Smooth muscle cell (in vitro differentiated cells): ENCODE results near the gene CYP19A1. TPM values are rescaled to one million over a fixed set of nuclear protein-coding genes. Genes with fewer than 3 reads are reported as not detected.

Experiments used
- DNase-seq: peaks from one replicate; lab custom pipeline; 2025; ENCODE audit not compliant: unreplicated experiment; lab: John Stamatoyannopoulos, UW
- H2AFZ ChIP-seq: fragments of 200-600 bp; sonication (generic); 2 replicates; pipeline ENCODE4 v1.6.0; 2016; ENCODE audit warnings: antibody characterized with exemption, low read depth, mild to moderate bottlenecking
- H3F3A ChIP-seq: fragments of 200-600 bp; sonication (generic); 2 replicates; pipeline ENCODE4 v1.6.0; 2017; ENCODE audit warnings: antibody characterized with exemption, low read depth
- H3K27ac ChIP-seq: fragments of 200-600 bp; sonication (generic); 2 replicates; pipeline ENCODE4 v1.5.1; 2016; ENCODE audit warnings: low read depth, mild to moderate bottlenecking
- H3K27me3 ChIP-seq: fragments of 200-600 bp; sonication (generic); 2 replicates; pipeline ENCODE4 v1.6.1; 2016; ENCODE audit warnings: low read depth, mild to moderate bottlenecking
- H3K36me3 ChIP-seq: fragments of 200-600 bp; sonication (generic); 2 replicates; pipeline ENCODE4 v1.5.1; 2016; ENCODE audit warnings: low read depth
- H3K4me1 ChIP-seq: fragments of 200-600 bp; sonication (generic); 2 replicates; pipeline ENCODE4 v1.5.1; 2016; ENCODE audit warnings: low read depth
- H3K4me2 ChIP-seq: fragments of 200-600 bp; sonication (generic); 2 replicates; pipeline ENCODE4 v1.6.0; 2016; ENCODE audit warnings: mild to moderate bottlenecking
- H3K4me3 ChIP-seq: fragments of 200-600 bp; sonication (generic); 2 replicates; pipeline ENCODE4 v1.5.1; 2016; ENCODE audit warnings: mild to moderate bottlenecking
- H3K79me2 ChIP-seq: fragments of 200-600 bp; sonication (generic); 2 replicates; pipeline ENCODE4 v1.6.0; 2016; ENCODE audit warnings: low read depth, mild to moderate bottlenecking
- H3K9ac ChIP-seq: fragments of 200-600 bp; sonication (generic); 2 replicates; pipeline ENCODE4 v1.6.0; 2016; ENCODE audit warnings: low read depth
- H3K9me3 ChIP-seq: fragments of 200-600 bp; sonication (generic); replicated peaks from 2 replicates; pipeline ENCODE4 v1.5.1; 2016; ENCODE audit warnings: low read depth
- H4K20me1 ChIP-seq: fragments of 200-600 bp; sonication (generic); 2 replicates; pipeline ENCODE4 v1.6.0; 2016; ENCODE audit warnings: low read depth
- WGBS: methylation state at CpG from one replicate; pipeline ENCODE4 v1.1.7; 2016; ENCODE audit warnings: low lambda C conversion rate; 5-methylcytosine and 5-hydroxymethylcytosine counted together
- polyA plus RNA-seq: library from polyadenylated mRNA; unstranded; fragments of >200 nt; fragmentation: Nextera tagmentation; extraction: Ambion mirVana; gene quantifications from 2 replicates; pipeline ENCODE4 v1.2.1, GENCODE V29; 2016
- total RNA-seq: library from RNA; depleted of rRNA; stranded (reverse); fragments of >200 nt; gene quantifications from 2 replicates; pipeline ENCODE4 v1.2.3, GENCODE V29; 2014
- TF ChIP-seq, protein P1 (sequence below): fragments of 200-600 bp; sonication (generic); IDR thresholded peaks from 2 replicates; pipeline ENCODE4 v1.5.1; 2017; ENCODE audit warnings: borderline replicate concordance, mild to moderate bottlenecking, antibody characterized with exemption; ENCODE audit not compliant: insufficient read depth, poor library complexity, severe bottlenecking

The CYP19A1 gene
- total and polyA plus RNA-seq, 2 experiments from 2014 or later: not detected

DNA sequence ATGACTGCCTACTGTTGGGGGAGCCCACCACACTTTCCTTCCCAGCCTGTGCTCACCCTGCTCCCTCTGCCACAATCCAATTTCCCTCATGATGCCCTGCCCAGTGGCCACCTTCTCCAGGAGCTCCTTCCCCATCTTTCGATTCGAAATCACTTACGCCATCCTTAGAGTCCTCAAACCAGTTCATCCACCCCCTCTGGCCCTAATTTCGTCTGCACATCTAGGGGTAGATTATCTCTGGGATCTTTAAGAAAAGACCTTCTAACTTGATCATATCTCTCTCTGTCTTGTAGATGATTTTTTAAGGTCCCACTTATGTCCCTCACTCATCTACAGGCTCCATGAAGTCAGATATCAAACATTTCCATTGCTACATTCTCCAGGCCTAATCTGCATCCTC, 17.1 kb downstream of the CYP19A1 start:
- 71% methylated on average over 4 of the region's 4 CpGs for WGBS
- H2AFZ ChIP-seq: no peak overlapping the region
- H3K9me3 ChIP-seq: no peaks in the 10 kb centered on the region
- DNase-seq: no peak
- H3K4me3 ChIP-seq: no peak overlapping the region
- H4K20me1 ChIP-seq: no peaks in the 10 kb centered on the region
- H3F3A ChIP-seq: no peaks in the 10 kb centered on the region
- H3K4me2 ChIP-seq: no peak overlapping the region
- H3K36me3 ChIP-seq: no peaks in the 10 kb centered on the region
- no peaks in the 10 kb centered on the region for H3K79me2 ChIP-seq
- no peak overlapping the region for H3K27ac ChIP-seq
- no peak overlapping the region for H3K9ac ChIP-seq
- H3K4me1 ChIP-seq: no peaks in the 10 kb centered on the region
- TF ChIP-seq, protein P1, sequence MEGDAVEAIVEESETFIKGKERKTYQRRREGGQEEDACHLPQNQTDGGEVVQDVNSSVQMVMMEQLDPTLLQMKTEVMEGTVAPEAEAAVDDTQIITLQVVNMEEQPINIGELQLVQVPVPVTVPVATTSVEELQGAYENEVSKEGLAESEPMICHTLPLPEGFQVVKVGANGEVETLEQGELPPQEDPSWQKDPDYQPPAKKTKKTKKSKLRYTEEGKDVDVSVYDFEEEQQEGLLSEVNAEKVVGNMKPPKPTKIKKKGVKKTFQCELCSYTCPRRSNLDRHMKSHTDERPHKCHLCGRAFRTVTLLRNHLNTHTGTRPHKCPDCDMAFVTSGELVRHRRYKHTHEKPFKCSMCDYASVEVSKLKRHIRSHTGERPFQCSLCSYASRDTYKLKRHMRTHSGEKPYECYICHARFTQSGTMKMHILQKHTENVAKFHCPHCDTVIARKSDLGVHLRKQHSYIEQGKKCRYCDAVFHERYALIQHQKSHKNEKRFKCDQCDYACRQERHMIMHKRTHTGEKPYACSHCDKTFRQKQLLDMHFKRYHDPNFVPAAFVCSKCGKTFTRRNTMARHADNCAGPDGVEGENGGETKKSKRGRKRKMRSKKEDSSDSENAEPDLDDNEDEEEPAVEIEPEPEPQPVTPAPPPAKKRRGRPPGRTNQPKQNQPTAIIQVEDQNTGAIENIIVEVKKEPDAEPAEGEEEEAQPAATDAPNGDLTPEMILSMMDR: no peak
- no peaks in the 10 kb centered on the region for H3K27me3 ChIP-seq

- no peaks in the 10 kb centered on the region for H3K36me3 ChIP-seq
- H3K27ac ChIP-seq: no peak overlapping the region
- no peaks in the 10 kb centered on the region for H3K27me3 ChIP-seq
- WGBS: 94% methylated on average over 2 of the region's 2 CpGs
- H3K4me2 ChIP-seq: no peak overlapping the region
- no peak overlapping the region for H3K4me3 ChIP-seq
- H3K9me3 ChIP-seq: no peaks in the 10 kb centered on the region
- no peak for DNase-seq
- H3K9ac ChIP-seq: no peak overlapping the region
- TF ChIP-seq, protein P1: no peak
- H3F3A ChIP-seq: no peaks in the 10 kb centered on the region
- no peaks in the 10 kb centered on the region for H4K20me1 ChIP-seq
- no peaks in the 10 kb centered on the region for H3K79me2 ChIP-seq
- no peak overlapping the region for H2AFZ ChIP-seq
- H3K4me1 ChIP-seq: no peaks in the 10 kb centered on the region
These were observed 17.6 kb downstream of the CYP19A1 start for GRCh38 chr15:51320843-51321242.

- H3K4me3 ChIP-seq: no peak overlapping the region
- H3K4me1 ChIP-seq: no peaks in the 10 kb centered on the region
- no peaks in the 10 kb centered on the region for H3K36me3 ChIP-seq
- no peak for DNase-seq
- no peaks in the 10 kb centered on the region for H3K79me2 ChIP-seq
- no peak overlapping the region for H3K4me2 ChIP-seq
- H3F3A ChIP-seq: no peaks in the 10 kb centered on the region
- 80% methylated on average over 2 of the region's 2 CpGs for WGBS
- TF ChIP-seq, protein P1: no peak
- no peaks in the 10 kb centered on the region for H4K20me1 ChIP-seq
- no peak overlapping the region for H2AFZ ChIP-seq
- H3K27ac ChIP-seq: no peak overlapping the region
- H3K9ac ChIP-seq: no peak overlapping the region
- H3K27me3 ChIP-seq: no peaks in the 10 kb centered on the region
- no peaks in the 10 kb centered on the region for H3K9me3 ChIP-seq
These were observed 18.9 kb downstream of the CYP19A1 start for GRCh38 chr15:51319539-51319938.

DNA sequence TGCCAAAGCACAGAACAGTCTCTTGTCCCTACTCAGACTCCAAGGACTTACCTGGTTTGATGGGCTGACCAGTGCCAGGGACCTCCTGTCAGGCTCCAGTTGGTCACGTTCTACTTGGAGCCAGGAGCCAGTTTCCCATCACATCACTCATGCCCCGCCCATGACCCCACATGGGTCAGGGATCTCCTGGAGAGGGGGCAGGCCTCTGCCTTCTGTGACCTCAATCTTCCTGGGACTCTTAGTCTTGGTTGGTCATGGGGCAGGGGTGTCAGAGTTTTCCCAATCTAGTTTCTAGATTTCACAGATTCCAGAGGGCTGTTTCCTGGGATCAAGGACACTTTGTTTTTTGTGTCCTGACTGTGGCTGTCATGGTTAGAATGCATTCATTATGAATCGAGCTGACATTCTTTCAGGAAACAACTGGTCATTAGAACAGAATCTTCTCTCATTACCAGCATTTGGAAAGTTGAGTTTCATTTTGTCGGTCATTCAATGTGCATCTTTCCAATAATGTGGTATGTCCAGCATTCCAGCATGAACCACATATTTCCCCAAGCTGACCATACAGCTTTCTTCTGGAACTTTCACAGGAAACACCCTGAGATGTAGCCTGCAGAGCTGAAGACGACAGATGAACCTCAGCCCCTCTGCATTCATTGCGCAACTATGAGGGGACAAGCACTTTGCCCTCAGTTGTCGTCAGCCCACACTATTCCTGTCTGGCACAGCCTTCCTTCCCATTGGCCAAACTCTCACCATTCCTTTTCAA, 19.8 kb downstream of the CYP19A1 start:
- no peaks in the 10 kb centered on the region for H3K36me3 ChIP-seq
- no peaks in the 10 kb centered on the region for H3K79me2 ChIP-seq
- TF ChIP-seq, protein P1: no peak
- H2AFZ ChIP-seq: no peak overlapping the region
- H3K9ac ChIP-seq: no peak overlapping the region
- DNase-seq: no peak
- H3F3A ChIP-seq: no peaks in the 10 kb centered on the region
- no peaks in the 10 kb centered on the region for H3K9me3 ChIP-seq
- no peaks in the 10 kb centered on the region for H3K4me1 ChIP-seq
- WGBS: 67% methylated on average over 7 of the region's 7 CpGs
- H3K4me2 ChIP-seq: no peak overlapping the region
- H3K27me3 ChIP-seq: no peaks in the 10 kb centered on the region
- no peak overlapping the region for H3K27ac ChIP-seq
- no peaks in the 10 kb centered on the region for H4K20me1 ChIP-seq
- no peak overlapping the region for H3K4me3 ChIP-seq
